ENCODE results near the gene DECR2. TPM values are rescaled to one million over a fixed set of nuclear protein-coding genes. Genes with fewer than 3 reads are reported as not detected.

The DECR2 gene
- total and polyA plus RNA-seq, 9 of the 15 experiments (the other 6 are each of a cell fraction or from before 2014, with no cell fraction given): 1.0 to 31.9 (median 10.3) TPM

- peak; percentile 80 for FAIRE-seq
- H3K4me2 ChIP-seq (ENCODE audit: insufficient read depth, low read length): peak overlapping the region; percentile 57
- BruUV-seq (replicated peaks): no TSS peak
- ChIA-PET CTCF (ENCODE audit: low intra/inter-chr PET ratio) (no interaction called here), POLR2A (interaction anchor here (0.6 to 1.1 kb wide), 3 partner anchors 10 to 18 kb away, joined by 3 to 6 read pairs (median 3); no protein-coding TSS in a partner anchor)
- H3K9ac ChIP-seq (ENCODE audit: insufficient read depth in 1 of 2, low read depth in 2 of 2, low read length in 2 of 2): peak overlapping the region; percentile 3 to 24; a peak in 3 of 4 replicates
- no peaks in the 10 kb centered on the region for H3K27me3 ChIP-seq (ENCODE audit: control insufficient read depth in 2 of 2, insufficient read depth in 2 of 2, low read length in 2 of 2)
- ATAC-seq: peak; percentile 82
- 0 out of 2 replicates have a peak, but pooled peaks cover 13% of the 10 kb centered on the region for H4K20me1 ChIP-seq (replicated peaks; ENCODE audit: control insufficient read depth, insufficient read depth, low read length)
- peak in 3 of 4 experiments; percentile 67 to 70 (median 67) for DNase-seq (ENCODE audit: extremely low read depth in 1 of 4, low spot score in 3 of 4)
- 12% methylated on average over 11 of the region's 11 CpGs for WGBS (ENCODE audit: insufficient coverage, low coverage, missing lambda C conversion rate)
- in situ Hi-C loops (cut with MboI) (no loop called here), intact Hi-C loops (cut with micrococcal nuclease) (no loop called here)
- no peaks in the 10 kb centered on the region for H3K79me2 ChIP-seq (ENCODE audit: control insufficient read depth, insufficient read depth, low read length)
- peak overlapping the region; percentile 53; the same call in 2 of the 3 replicates for H3K27ac ChIP-seq (ENCODE audit: extremely low read depth, low read depth, low read length)
- H3K9me1 ChIP-seq (ENCODE audit: control insufficient read depth, insufficient read depth, low read length): peaks cover 4% of the 10 kb centered on the region
- H3K4me3 ChIP-seq: no peak overlapping the region
- peak overlapping the region; percentile 46; the same call in 1 of the 2 replicates for H2AFZ ChIP-seq (ENCODE audit: low read depth, low read length)
- peaks cover 10 to 15% of the 10 kb centered on the region in 2 experiments for H3K4me1 ChIP-seq (replicated peaks in 1 of 2; ENCODE audit: control insufficient read depth in 2 of 2, insufficient read depth in 2 of 2, low read length in 2 of 2)
- no peaks in the 10 kb centered on the region for H3K9me3 ChIP-seq (replicated peaks; ENCODE audit: control insufficient read depth, insufficient read depth, low read depth, low read length)
- H3K36me3 ChIP-seq (ENCODE audit: control insufficient read depth, insufficient read depth, low read length): no peaks in the 10 kb centered on the region
- TF ChIP-seq ARID3B (CRISPR knock-in tag; IDR thresholded peaks at IDR 0.05; ENCODE audit: borderline replicate concordance) (no peak), RCOR1 (IDR thresholded peaks at IDR 0.05; ENCODE audit: borderline replicate concordance in 1 of 2, low read depth in 2 of 2, low read length in 2 of 2) (peak in 1 of 2 experiments; percentile 83; a peak in 2 of 4 replicates), ARID3A (IDR thresholded peaks at IDR 0.05; ENCODE audit: borderline replicate concordance, low read depth, low read length) (0 out of 2 replicates have a peak, but pooled peaks have one; percentile 31), MXI1 (IDR thresholded peaks at IDR 0.05; ENCODE audit: low read depth, low read length) (no peak), FOSL1 (tag; conservative IDR thresholded peaks at IDR 0.05) (0 out of 2 replicates have a peak, but pooled peaks have one; percentile 22), RB1 (IDR thresholded peaks at IDR 0.05; ENCODE audit: low read depth) (no peak), STAT6 (CRISPR knock-in tag; IDR thresholded peaks at IDR 0.05) (no peak), PBX2 (CRISPR knock-in tag; IDR thresholded peaks at IDR 0.05; ENCODE audit: low read depth) (no peak), PBX2 (tag; conservative IDR thresholded peaks at IDR 0.05; ENCODE audit: low read depth) (peak; percentile 46; the same call in 1 of the 2 replicates), ZNF232 (CRISPR knock-in tag; IDR thresholded peaks at IDR 0.05) (no peak), TBP (optimal IDR thresholded peaks at IDR 0.05; ENCODE audit: low read depth, low read length) (no peak), NR2F6 (CRISPR knock-in tag; IDR thresholded peaks at IDR 0.05) (no peak)
Measured at GRCh38 chr16:456891-457483, 55.3 kb downstream of the DECR2 start.

All from K562 (cell line).